SK-N-SH (cell line): Measurements from ENCODE around the gene BAIAP2L2. TPM values are rescaled to one million over a fixed set of nuclear protein-coding genes. Genes with fewer than 3 reads are reported as not detected.

Experiments
- CTCF ChIA-PET: fragments of 300-600, 350-600 bp; formaldehyde crosslinking; extraction: SDS; loops from one replicate; lab custom pipeline; 2021; lab: Yijun Ruan, JAX
- POLR2A ChIA-PET: fragments of 350-600 bp; sonication (Branson Sonifier 250); formaldehyde crosslinking; extraction: SDS; loops from one replicate; lab custom pipeline; 2020; ENCODE audit warnings: antibody characterized with exemption, inconsistent platforms; lab: Yijun Ruan, JAX
- DNase-seq: peaks from one replicate; pipeline ENCODE4 v3.0.0; 2012
- H2AFZ ChIP-seq: fragments of 200-600 bp; sonication (generic); 2 replicates; pipeline ENCODE4 v1.8.1; 2016; ENCODE audit warnings: antibody characterized with exemption, mild to moderate bottlenecking, low read depth
- H3F3A ChIP-seq: fragments of 200-600 bp; sonication (generic); replicated peaks from 2 replicates; pipeline ENCODE3; 2016; ENCODE audit warnings: antibody characterized with exemption, mild to moderate bottlenecking; ENCODE audit not compliant: insufficient read depth
- H3K27ac ChIP-seq, 2 experiments: fragments of 200-500 bp in 1 of 2; fragments of 200-600 bp in 1 of 2; sonication (Bioruptor generic) in 1 of 2; sonication (generic), shearing (Covaris generic) in 1 of 2; 2 replicates each; pipeline versions ENCODE4 v1.5.1 to v1.6.1; 2014 to 2016; ENCODE audit warnings: low read depth in 2 of 2, inconsistent platforms in 1 of 2, low read length in 1 of 2, mild to moderate bottlenecking in 1 of 2, mixed read lengths in 1 of 2
- H3K27me3 ChIP-seq: fragments of 200-600 bp; sonication (generic), shearing (Covaris generic); 2 replicates; pipeline ENCODE4 v1.6.1; 2016; ENCODE audit warnings: mixed run types; ENCODE audit not compliant: insufficient read depth
- H3K36me3 ChIP-seq, 2 experiments: fragments of 200-500 bp in 1 of 2; fragments of 200-600 bp in 1 of 2; sonication (Bioruptor generic) in 1 of 2; sonication (generic) in 1 of 2; replicated peaks in 1 of 2; 2 replicates each; pipeline versions ENCODE3 to v1.5.1; 2014 to 2016; ENCODE audit warnings: low read length in 1 of 2, mild to moderate bottlenecking in 1 of 2; ENCODE audit not compliant: insufficient read depth in 2 of 2, control insufficient read depth in 1 of 2
- H3K4me1 ChIP-seq, 2 experiments: fragments of 200-500 bp in 1 of 2; fragments of 200-600 bp in 1 of 2; sonication (Bioruptor generic) in 1 of 2; sonication (generic), shearing (Covaris generic) in 1 of 2; 2 replicates each; pipeline versions ENCODE4 v1.5.1 to v1.6.1; 2014 to 2016; ENCODE audit warnings: low read depth in 1 of 2, low read length in 1 of 2, mixed run types in 1 of 2; ENCODE audit not compliant: insufficient read depth in 2 of 2, control insufficient read depth in 1 of 2
- H3K4me2 ChIP-seq: fragments of 200-600 bp; sonication (generic), shearing (Covaris generic); 2 replicates; pipeline ENCODE4 v1.6.1; 2017; ENCODE audit warnings: mixed run types
- H3K4me3 ChIP-seq, 2 experiments: fragments of 200-500 bp in 1 of 2; fragments of 200-600 bp in 1 of 2; sonication (Bioruptor generic) in 1 of 2; sonication (generic), shearing (Covaris generic) in 1 of 2; 2 replicates each; pipeline versions ENCODE4 v1.5.1 to v1.8.1; 2014 to 2016; ENCODE audit warnings: low read depth in 2 of 2, inconsistent platforms in 1 of 2, low read length in 1 of 2, mild to moderate bottlenecking in 1 of 2, mixed read lengths in 1 of 2, moderate library complexity in 1 of 2
- H3K79me2 ChIP-seq: fragments of 200-600 bp; sonication (generic); 2 replicates; pipeline ENCODE4 v1.8.1; 2017; ENCODE audit warnings: mild to moderate bottlenecking; ENCODE audit not compliant: insufficient read depth
- H3K9ac ChIP-seq: fragments of 200-600 bp; sonication (generic); 2 replicates; pipeline ENCODE4 v1.6.1; 2017; ENCODE audit warnings: mixed run types
- H3K9me2 ChIP-seq: fragments of 200-600 bp; sonication (generic); 2 replicates; pipeline ENCODE4 v1.6.1; 2017; ENCODE audit warnings: mixed run types
- H3K9me3 ChIP-seq: fragments of 200-600 bp; sonication (generic); 2 replicates; pipeline ENCODE4 v1.6.1; 2017; ENCODE audit warnings: mixed run types, mild to moderate bottlenecking, moderate library complexity
- H4K20me1 ChIP-seq: fragments of 200-600 bp; sonication (generic); 2 replicates; pipeline ENCODE4 v1.6.1; 2017; ENCODE audit warnings: mild to moderate bottlenecking, mixed run types; ENCODE audit not compliant: insufficient read depth
- CTCF ChIP-seq: fragments of 200-600 bp; sonication (generic); IDR thresholded peaks from 2 replicates; pipeline ENCODE4 v1.6.1; 2017; ENCODE audit warnings: antibody characterized with exemption, mild to moderate bottlenecking, moderate library complexity
- ELF1 ChIP-seq: IDR thresholded peaks from 2 replicates; pipeline ENCODE4 v1.4.0; 2012
- JUND ChIP-seq: IDR thresholded peaks from 2 replicates; pipeline ENCODE4 v1.4.0; 2012
- NFIC ChIP-seq: IDR thresholded peaks from 2 replicates; pipeline ENCODE4 v1.4.0; 2012; ENCODE audit warnings: borderline replicate concordance
- PBX3 ChIP-seq: IDR thresholded peaks from 2 replicates; pipeline ENCODE4; 2012
- SIN3A ChIP-seq: IDR thresholded peaks from 2 replicates; pipeline ENCODE4 v1.6.1; 2012; ENCODE audit warnings: low read depth, mild to moderate bottlenecking, low read length, moderate library complexity, borderline replicate concordance
- TAF1 ChIP-seq: IDR thresholded peaks from 2 replicates; pipeline ENCODE4 v1.6.1; 2012; ENCODE audit warnings: low read depth, mild to moderate bottlenecking, low read length, moderate library complexity, borderline replicate concordance
- TCF12 ChIP-seq: IDR thresholded peaks from 2 replicates; pipeline ENCODE4 v1.4.0; 2012
- WGBS: methylation state at CpG from one replicate; pipeline ENCODE4 v1.1.6; 2017; ENCODE audit warnings: low lambda C conversion rate; 5-methylcytosine and 5-hydroxymethylcytosine counted together
- polyA plus RNA-seq, 3 experiments: library from polyadenylated mRNA; depleted of rRNA; stranded (reverse); fragments of >200 nt; gene quantifications; 2 replicates each; pipeline ENCODE4 v1.2.3, GENCODE V29; 2012

The BAIAP2L2 gene
- polyA plus RNA-seq, 1 of the 3 experiments (the other 2 are of a cell fraction) = 0.16 TPM

DNA sequence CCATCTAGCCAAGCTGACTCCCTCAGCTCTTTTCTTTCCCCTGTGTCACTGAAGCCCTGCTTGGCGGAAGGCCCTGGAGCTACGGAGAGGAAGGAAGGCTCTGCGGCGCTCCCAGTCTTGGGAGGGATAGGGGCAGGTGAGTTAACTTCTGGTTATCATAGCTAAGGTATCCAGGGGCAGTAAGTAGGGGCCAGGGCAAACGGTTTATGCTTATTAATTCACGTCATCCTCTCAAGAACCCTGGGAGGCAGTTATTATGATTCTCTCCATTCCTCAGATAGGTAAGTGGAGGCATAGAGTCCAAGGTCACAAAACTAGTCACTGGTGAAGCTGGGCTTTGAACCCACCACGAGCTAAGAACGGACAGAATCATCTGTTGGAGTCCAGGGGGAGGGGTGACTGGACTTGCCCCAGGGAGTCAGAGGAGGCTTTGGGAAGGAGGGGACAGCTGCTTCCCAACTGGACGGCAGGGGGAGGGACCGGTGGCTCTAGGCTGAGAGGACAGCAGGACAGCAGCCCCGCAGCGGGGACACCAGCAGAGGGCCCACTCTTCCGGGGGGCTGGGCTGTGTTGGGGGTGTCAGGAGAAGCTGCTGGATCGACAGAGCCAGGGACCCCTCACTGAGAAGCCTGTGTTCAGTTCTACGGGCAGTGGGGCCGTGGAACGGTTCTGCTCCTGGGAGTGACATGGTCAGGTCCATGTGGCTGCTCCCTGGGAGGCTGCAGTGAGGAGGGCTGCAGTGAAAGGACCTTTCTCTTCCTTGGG lies 3.5 kb downstream of the BAIAP2L2 start:
- 77% methylated on average over 8 of the region's 17 CpGs for WGBS
- TF ChIP-seq SIN3A (no peak), TAF1 (no peak), PBX3 (no peak), ELF1 (no peak), NFIC (no peak), JUND (no peak), TCF12 (no peak)
- Histone ChIP-seq H3K9me3 (no peaks in the 10 kb centered on the region), H3K4me3 (no peak overlapping the region), H2AFZ (no peak overlapping the region), H3K27ac (no peak overlapping the region), H3K27me3 (no peaks in the 10 kb centered on the region), H3K79me2 (no peaks in the 10 kb centered on the region), H3K9me2 (no peaks in the 10 kb centered on the region), H4K20me1 (no peaks in the 10 kb centered on the region), H3F3A (no peaks in the 10 kb centered on the region), H3K9ac (no peak overlapping the region), H3K36me3 (no peaks in the 10 kb centered on the region), H3K4me2 (no peak overlapping the region), H3K4me1 (no peaks in the 10 kb centered on the region; a peak in 1 of 4 replicates)
- DNase-seq = no peak
- ChIA-PET POLR2A (no interaction called here), CTCF (interaction anchor here (1.2 kb wide), 1 partner anchor 55 kb away, joined by 3 read pairs; no protein-coding TSS in a partner anchor)

DNA sequence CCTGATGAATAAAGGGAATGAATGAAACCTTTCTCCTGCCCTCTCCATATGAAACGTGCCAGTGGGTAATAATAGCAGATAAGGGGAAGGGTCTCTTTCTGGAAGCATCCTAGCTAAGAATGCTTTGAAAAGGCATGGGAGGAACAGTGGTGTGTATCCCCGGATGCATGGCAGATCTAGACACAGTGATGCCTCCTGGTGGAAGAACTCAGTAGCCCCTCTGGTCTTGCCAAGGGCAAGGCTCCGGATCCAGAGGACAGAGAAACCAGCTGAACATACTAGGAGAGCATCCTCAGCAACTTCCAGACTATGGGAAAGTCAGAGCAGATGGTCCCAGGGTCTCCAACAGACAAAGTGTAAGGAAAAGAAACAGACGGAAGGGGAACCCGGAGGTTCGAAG lies 6.4 kb downstream of the BAIAP2L2 start:
- POLR2A ChIA-PET = no interaction called here
- Histone ChIP-seq H3K9me3 (no peaks in the 10 kb centered on the region), H3K79me2 (no peaks in the 10 kb centered on the region), H3K9me2 (no peaks in the 10 kb centered on the region)
- TF ChIP-seq CTCF (peak; percentile 15; the same call in 1 of the 2 replicates), PBX3 (no peak)
- TF ChIP-seq, all 33 proteins: peak for 1
- Histone ChIP-seq H3F3A (no peaks in the 10 kb centered on the region), H3K4me2 (no peak overlapping the region), H3K4me1 (no peaks in the 10 kb centered on the region; a peak in 1 of 4 replicates), H3K4me3 (no peak overlapping the region; a peak in 1 of 4 replicates), H2AFZ (no peak overlapping the region), H3K27ac (no peak overlapping the region), H3K9ac (no peak overlapping the region), H3K36me3 (no peaks in the 10 kb centered on the region), H4K20me1 (no peaks in the 10 kb centered on the region), H3K27me3 (no peaks in the 10 kb centered on the region)
- CTCF ChIA-PET = interaction anchor here (1.4 kb wide), 1 partner anchor 11 kb away, joined by 5 read pairs; no protein-coding TSS in a partner anchor
- DNase-seq = no peak
- WGBS = 75% methylated on average over 6 of the region's 6 CpGs
